ENCODE measurements around the gene UVRAG.

Gene UVRAG

DNA sequence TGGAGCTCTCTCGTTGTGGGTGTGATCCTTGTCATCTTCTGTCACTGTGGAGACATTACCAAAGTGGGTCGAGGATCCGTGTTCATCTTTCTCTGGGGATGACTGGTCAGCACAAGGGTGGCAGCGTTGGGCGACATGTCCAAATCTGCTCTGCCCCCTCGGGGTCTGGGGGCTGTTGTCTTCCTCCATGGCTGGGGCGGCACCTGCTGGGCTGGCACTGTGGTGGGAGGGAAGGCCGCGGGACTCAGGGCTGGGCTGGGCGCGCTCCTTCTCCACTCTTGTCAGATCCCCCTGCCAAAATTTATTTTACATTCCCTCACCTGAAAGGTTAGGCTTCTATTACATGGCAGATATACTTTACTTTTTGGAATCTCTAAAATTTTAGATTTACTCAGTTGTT, 96.4 kb downstream of the UVRAG start:
- Histone ChIP-seq H3K4me1 (ENCODE audit: control insufficient read depth, insufficient read depth, low read length) (no peaks in the 10 kb centered on the region), H3K27ac (ENCODE audit: extremely low read depth, low read depth, low read length) (no peak overlapping the region), H3K9me3 (ENCODE audit: control insufficient read depth, insufficient read depth, low read depth, low read length) (no peaks in the 10 kb centered on the region), H3K4me3 (ENCODE audit: low read depth, low read length) (no peak overlapping the region), H3K36me3 (ENCODE audit: control insufficient read depth in 2 of 2, insufficient read depth in 1 of 2, low read length in 2 of 2) (peaks cover 0 to 3% of the 10 kb centered on the region in 2 experiments; a peak in 1 of 3 replicates)
- no peak for TF ChIP-seq ZNF623 (tag by site-specific recombination; IDR thresholded peaks at IDR 0.05)
- TF ChIP-seq, protein P1, sequence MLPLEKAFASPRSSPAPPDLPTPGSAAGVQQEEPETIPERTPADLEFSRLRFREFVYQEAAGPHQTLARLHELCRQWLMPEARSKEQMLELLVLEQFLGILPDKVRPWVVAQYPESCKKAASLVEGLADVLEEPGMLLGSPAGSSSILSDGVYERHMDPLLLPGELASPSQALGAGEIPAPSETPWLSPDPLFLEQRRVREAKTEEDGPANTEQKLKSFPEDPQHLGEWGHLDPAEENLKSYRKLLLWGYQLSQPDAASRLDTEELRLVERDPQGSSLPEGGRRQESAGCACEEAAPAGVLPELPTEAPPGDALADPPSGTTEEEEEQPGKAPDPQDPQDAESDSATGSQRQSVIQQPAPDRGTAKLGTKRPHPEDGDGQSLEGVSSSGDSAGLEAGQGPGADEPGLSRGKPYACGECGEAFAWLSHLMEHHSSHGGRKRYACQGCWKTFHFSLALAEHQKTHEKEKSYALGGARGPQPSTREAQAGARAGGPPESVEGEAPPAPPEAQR (tag by site-specific recombination; IDR thresholded peaks at IDR 0.05), result no peak
- ChIA-PET POLR2A (no interaction called here), CTCF (interaction anchor here (1.1 kb wide), 1 partner anchor 241 kb away, joined by 3 read pairs; no protein-coding TSS in a partner anchor)

DNA sequence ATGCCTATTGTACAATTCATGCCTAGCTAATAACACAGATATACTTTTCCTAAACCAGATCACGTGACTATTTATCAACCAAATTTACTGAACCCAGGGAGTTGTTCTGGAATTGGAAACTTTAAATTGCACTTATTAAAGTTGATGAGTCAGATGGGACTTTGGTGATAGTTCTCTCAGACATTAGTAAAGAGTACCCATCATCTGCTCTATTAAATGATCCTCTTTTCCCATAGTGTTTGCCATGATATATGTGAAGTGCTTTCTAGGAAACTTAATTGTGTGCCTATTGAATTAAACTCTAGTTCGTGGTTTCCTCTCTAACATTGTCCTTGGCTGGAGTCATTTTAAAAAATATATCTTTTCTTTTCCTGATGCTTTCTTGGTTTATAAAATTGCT, 99.0 kb downstream of the UVRAG start:
- no peaks in the 10 kb centered on the region for H3K9me3 ChIP-seq (ENCODE audit: control insufficient read depth, insufficient read depth, low read depth, low read length)
- ChIA-PET CTCF (no interaction called here), POLR2A (no interaction called here)
- H3K36me3 ChIP-seq (ENCODE audit: control insufficient read depth in 2 of 2, insufficient read depth in 1 of 2, low read length in 2 of 2), result peaks cover 0 to 3% of the 10 kb centered on the region in 2 experiments; a peak in 1 of 3 replicates
- H3K27ac ChIP-seq (ENCODE audit: extremely low read depth, low read depth, low read length), result no peak overlapping the region
- TF ChIP-seq, protein P1 (tag by site-specific recombination; IDR thresholded peaks at IDR 0.05), result no peak
- TF ChIP-seq, protein P2, sequence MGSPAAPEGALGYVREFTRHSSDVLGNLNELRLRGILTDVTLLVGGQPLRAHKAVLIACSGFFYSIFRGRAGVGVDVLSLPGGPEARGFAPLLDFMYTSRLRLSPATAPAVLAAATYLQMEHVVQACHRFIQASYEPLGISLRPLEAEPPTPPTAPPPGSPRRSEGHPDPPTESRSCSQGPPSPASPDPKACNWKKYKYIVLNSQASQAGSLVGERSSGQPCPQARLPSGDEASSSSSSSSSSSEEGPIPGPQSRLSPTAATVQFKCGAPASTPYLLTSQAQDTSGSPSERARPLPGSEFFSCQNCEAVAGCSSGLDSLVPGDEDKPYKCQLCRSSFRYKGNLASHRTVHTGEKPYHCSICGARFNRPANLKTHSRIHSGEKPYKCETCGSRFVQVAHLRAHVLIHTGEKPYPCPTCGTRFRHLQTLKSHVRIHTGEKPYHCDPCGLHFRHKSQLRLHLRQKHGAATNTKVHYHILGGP (tag by site-specific recombination; IDR thresholded peaks at IDR 0.05), result peak; percentile 11; the same call in 1 of the 2 replicates
- TF ChIP-seq, protein P3, sequence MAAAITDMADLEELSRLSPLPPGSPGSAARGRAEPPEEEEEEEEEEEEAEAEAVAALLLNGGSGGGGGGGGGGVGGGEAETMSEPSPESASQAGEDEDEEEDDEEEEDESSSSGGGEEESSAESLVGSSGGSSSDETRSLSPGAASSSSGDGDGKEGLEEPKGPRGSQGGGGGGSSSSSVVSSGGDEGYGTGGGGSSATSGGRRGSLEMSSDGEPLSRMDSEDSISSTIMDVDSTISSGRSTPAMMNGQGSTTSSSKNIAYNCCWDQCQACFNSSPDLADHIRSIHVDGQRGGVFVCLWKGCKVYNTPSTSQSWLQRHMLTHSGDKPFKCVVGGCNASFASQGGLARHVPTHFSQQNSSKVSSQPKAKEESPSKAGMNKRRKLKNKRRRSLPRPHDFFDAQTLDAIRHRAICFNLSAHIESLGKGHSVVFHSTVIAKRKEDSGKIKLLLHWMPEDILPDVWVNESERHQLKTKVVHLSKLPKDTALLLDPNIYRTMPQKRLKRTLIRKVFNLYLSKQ (tag by site-specific recombination; IDR thresholded peaks at IDR 0.05; ENCODE audit: borderline replicate concordance), result no peak
- TF ChIP-seq ZBTB17 (tag by site-specific recombination; IDR thresholded peaks at IDR 0.05), result peak; percentile 59
- no peak overlapping the region for H3K4me3 ChIP-seq (ENCODE audit: low read depth, low read length)
- H3K4me1 ChIP-seq (ENCODE audit: control insufficient read depth, insufficient read depth, low read length), result no peaks in the 10 kb centered on the region

DNA sequence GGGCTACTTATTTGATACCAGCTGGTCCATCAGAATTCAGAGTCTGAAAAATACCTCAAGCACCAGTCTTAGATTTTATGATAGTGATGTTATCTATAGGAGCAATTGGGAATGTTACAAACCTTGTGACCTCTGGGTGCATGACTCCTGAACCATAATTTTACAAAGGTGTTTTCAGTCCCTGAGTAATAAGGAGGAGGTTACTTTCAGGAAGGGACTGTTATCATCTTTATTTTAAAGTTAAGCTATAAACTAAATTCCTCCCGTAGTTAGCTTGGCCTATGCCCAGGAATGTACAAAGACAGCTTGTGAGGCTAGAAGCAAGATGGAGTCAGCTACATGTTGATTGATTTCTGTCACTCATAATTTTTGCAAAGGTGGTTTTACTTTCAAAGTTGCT, 101.9 kb downstream of the UVRAG start:
- CTCF ChIA-PET, result interaction anchor here (0.5 to 1.5 kb wide), 3 partner anchors 63 to 618 kb away, joined by 4 read pairs; no protein-coding TSS in a partner anchor
- H3K4me3 ChIP-seq (ENCODE audit: low read depth, low read length), result no peak overlapping the region

DNA sequence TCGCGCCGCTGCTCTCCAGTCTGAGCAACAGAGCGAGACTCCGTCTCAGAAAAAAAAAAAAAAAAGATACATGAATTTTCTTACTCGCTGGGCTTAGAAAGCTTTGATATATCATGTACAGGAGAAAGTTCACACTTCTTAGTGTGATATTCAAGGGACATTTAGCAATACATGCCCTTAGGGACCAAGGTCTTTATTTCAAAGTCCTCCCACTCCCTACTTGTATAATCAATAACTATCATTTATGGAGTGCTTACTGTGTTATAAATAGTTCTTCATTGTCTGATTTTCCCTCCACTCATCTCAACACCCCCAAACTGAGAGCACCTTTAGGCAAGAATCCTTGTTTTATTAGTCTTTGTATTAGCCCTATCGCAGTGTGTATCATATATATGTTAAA, 103.3 kb downstream of the UVRAG start:
- ChIA-PET CTCF (interaction anchor here (0.7 kb wide), 1 partner anchor 185 kb away, joined by 3 read pairs; no protein-coding TSS in a partner anchor), POLR2A (no interaction called here)
- Histone ChIP-seq H3K27ac (ENCODE audit: extremely low read depth, low read depth, low read length) (no peak overlapping the region), H3K4me1 (ENCODE audit: control insufficient read depth, insufficient read depth, low read length) (no peaks in the 10 kb centered on the region), H3K4me3 (ENCODE audit: low read depth, low read length) (no peak overlapping the region), H3K36me3 (ENCODE audit: control insufficient read depth in 2 of 2, insufficient read depth in 1 of 2, low read length in 2 of 2) (no peaks in the 10 kb centered on the region), H3K9me3 (ENCODE audit: control insufficient read depth, insufficient read depth, low read depth, low read length) (no peaks in the 10 kb centered on the region)
- TF ChIP-seq REPIN1 (tag by site-specific recombination; IDR thresholded peaks at IDR 0.05; ENCODE audit: low read depth), result no peak
- TF ChIP-seq MEIS1 (CRISPR knock-in tag; IDR thresholded peaks at IDR 0.05; ENCODE audit: borderline replicate concordance), result no peak
- TF ChIP-seq ZNF404 (tag by site-specific recombination; IDR thresholded peaks at IDR 0.05), result no peak
- TF ChIP-seq, protein P4, sequence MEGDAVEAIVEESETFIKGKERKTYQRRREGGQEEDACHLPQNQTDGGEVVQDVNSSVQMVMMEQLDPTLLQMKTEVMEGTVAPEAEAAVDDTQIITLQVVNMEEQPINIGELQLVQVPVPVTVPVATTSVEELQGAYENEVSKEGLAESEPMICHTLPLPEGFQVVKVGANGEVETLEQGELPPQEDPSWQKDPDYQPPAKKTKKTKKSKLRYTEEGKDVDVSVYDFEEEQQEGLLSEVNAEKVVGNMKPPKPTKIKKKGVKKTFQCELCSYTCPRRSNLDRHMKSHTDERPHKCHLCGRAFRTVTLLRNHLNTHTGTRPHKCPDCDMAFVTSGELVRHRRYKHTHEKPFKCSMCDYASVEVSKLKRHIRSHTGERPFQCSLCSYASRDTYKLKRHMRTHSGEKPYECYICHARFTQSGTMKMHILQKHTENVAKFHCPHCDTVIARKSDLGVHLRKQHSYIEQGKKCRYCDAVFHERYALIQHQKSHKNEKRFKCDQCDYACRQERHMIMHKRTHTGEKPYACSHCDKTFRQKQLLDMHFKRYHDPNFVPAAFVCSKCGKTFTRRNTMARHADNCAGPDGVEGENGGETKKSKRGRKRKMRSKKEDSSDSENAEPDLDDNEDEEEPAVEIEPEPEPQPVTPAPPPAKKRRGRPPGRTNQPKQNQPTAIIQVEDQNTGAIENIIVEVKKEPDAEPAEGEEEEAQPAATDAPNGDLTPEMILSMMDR (tag by site-specific recombination; IDR thresholded peaks at IDR 0.05), result no peak
- no peak for TF ChIP-seq ZNF292 (tag by site-specific recombination; IDR thresholded peaks at IDR 0.05; ENCODE audit: borderline replicate concordance, low read depth)
- TF ChIP-seq TCF7L2 (IDR thresholded peaks at IDR 0.05; ENCODE audit: borderline replicate concordance, low read depth, low read length), result no peak
- no peak for TF ChIP-seq RBAK (tag by site-specific recombination; IDR thresholded peaks at IDR 0.05)
- TF ChIP-seq ZNF521 (tag by site-specific recombination; IDR thresholded peaks at IDR 0.05), result no peak
- TF ChIP-seq ZNF777 (tag by site-specific recombination; IDR thresholded peaks at IDR 0.05; ENCODE audit: borderline replicate concordance), result no peak
- TF ChIP-seq ZNF157 (tag by site-specific recombination; IDR thresholded peaks at IDR 0.05), result no peak

More for the DNA sequence above, 101.9 kb downstream of the UVRAG start:
- TF ChIP-seq ZNF132 (tag by site-specific recombination; IDR thresholded peaks at IDR 0.05; ENCODE audit: borderline replicate concordance) (no peak), TCF7L2 (IDR thresholded peaks at IDR 0.05; ENCODE audit: borderline replicate concordance, low read depth, low read length) (no peak), KLF16 (tag by site-specific recombination; IDR thresholded peaks at IDR 0.05) (no peak), GLI2 (tag by site-specific recombination; IDR thresholded peaks at IDR 0.05; ENCODE audit: borderline replicate concordance, low read depth) (no peak), REPIN1 (tag by site-specific recombination; IDR thresholded peaks at IDR 0.05; ENCODE audit: low read depth) (no peak), ZNF114 (tag by site-specific recombination; IDR thresholded peaks at IDR 0.05) (no peak)
- TF ChIP-seq, protein P1 (tag by site-specific recombination; IDR thresholded peaks at IDR 0.05), result no peak
- H3K9me3 ChIP-seq (ENCODE audit: control insufficient read depth, insufficient read depth, low read depth, low read length), result no peaks in the 10 kb centered on the region
- no peaks in the 10 kb centered on the region for H3K4me1 ChIP-seq (ENCODE audit: control insufficient read depth, insufficient read depth, low read length)
- peaks cover 0 to 3% of the 10 kb centered on the region in 2 experiments; a peak in 1 of 3 replicates for H3K36me3 ChIP-seq (ENCODE audit: control insufficient read depth in 2 of 2, insufficient read depth in 1 of 2, low read length in 2 of 2)
- H3K27ac ChIP-seq (ENCODE audit: extremely low read depth, low read depth, low read length), result no peak overlapping the region
- POLR2A ChIA-PET, result no interaction called here

Measured in HEK293 (cell line).